GM19324 (cell line): ENCODE results near the gene OSCP1.

Experiments used
- ATAC-seq: cut with Tn5 transposase; IDR thresholded peaks from one replicate; pipeline ENCODE4 v1.9.1; 2021; ENCODE audit warnings: mild to moderate bottlenecking, moderate library complexity; ENCODE audit not compliant: unreplicated experiment, low FRiP score

Gene OSCP1

GRCh38 chr1:36386265-36387140, 63.7 kb downstream of the OSCP1 start:
- peak; percentile 23 for ATAC-seq

DNA sequence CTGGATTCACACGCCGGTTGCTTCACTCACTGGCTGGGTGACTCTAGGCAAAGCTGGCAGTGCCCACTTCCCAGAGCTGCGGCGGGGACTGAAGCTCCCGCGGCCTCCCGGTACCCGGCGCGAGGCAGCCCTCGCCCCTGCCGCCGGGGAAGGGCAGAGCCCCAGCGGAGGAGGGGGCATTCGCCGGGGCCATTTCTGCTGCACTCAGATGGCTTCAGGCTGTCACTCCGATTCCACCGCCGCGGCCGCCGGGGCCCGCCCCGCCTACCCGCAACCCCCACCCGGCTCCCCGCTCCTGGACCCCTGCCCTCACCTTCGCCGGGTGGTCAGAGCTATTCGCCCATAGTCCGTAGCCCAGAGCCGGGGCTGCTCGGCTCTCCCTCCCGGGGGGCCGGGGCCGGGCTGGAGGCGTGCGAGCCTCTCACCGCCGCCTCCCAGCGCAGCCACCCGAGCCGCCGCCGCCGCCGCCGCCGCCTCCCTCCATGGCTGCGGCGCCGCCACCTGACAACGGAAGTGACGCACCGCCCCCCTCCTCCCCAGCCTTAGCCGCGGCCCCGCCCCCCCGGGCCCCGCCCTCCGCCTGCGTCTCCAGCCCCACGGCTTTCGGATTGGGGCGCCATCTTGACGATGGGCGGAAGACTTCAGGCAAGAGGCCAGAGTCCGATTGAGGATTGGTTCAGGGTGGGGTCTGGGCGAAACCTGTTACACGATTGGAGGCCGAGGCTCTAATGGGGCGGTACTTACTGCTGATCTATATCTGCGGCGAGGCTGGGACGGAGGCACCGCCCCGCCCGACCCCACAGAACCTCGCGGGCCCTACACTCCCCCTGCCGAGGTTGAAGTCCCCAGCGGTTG, 64.6 kb downstream of the OSCP1 start, which contains the start of gene STK40:
STK40 (minus strand) TSS at position 515 of the 855 bp plus-strand sequence. CDS start 24,592 bp downstream, outside the sequence.
- peak; percentile 88 for ATAC-seq

GRCh38 chr1:36384542-36385409, 65.5 kb downstream of the OSCP1 start:
- ATAC-seq: peak; percentile 2

DNA sequence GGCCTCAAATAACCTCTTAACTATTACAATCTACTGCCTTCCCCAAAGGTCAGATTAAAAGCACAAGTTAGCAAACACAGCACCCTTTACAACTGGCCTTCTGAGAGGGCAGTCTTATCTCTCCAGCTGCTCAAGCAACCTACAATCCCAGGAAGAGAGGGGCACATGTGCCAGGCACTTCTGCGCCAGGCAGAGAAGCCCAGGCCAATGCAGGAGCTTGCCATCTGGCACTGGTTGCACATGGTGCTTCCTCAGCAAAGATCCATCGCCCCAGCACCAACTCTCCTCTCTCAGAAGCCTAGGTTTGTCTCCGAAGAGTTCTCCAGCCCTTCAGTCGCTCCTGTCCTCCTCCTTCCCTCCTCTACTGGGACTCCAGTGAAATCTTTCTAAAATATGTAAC, 67.0 kb downstream of the OSCP1 start:
- no peak for ATAC-seq

DNA sequence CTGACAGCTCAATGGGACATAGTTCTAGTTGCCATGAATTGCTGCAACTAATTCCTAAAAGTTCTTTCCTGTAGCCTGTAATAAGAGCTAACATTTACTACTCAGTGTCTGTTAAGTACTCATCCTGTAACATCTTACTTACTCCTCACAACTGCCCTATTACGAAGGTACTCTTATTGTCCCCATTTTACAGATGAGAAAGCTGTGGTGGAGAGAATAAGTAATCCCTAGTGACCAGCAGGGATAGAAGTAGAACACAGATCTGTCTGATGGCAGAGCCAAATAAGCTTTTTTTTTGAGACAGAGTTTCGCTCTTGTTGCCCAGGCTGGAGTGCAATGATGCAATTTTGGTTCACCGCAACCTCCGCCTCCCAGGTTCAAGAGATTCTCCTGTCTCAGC, 67.6 kb downstream of the OSCP1 start:
- no peak for ATAC-seq

GRCh38 chr1:36382231-36382630, 68.0 kb downstream of the OSCP1 start:
- ATAC-seq: no peak

DNA sequence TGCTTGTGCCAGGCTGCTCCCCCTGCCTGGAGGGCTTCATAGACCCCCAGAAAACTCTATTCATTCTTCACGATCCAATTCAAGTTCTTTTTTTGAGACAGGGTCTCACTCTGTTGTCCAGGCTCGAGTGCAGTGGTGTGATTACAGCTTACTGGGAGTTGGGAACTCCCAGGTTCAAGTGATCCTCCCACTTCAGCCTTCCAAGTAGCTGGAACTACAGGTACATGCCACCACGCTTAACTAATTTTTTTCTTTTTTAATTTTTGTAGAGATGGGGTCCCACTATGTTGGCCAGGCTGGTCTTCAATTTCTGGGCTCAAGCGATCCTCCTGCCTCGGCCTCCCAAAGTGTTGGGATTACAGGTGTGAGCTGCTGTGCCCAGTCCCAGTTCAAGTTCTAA, 68.8 kb downstream of the OSCP1 start:
- no peak for ATAC-seq

DNA sequence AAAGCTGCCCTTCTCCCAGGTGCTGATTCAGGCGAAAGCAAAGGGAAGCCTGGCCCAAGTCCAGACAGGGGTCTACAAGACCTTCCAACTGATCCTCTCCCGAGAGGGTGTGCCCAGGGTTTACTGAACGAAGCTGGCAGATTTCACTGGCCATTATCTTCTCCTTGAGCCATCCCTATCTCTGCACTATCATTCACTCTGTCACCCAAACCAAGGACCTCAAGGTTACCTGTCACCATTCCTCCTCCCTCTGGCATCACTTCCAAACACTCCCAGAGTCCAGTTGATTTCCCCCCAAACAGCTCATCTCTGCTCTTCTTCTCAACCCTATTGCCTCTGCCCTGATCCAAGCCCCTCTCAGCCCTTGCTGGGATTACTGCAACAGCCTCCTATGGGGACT, 69.5 kb downstream of the OSCP1 start:
- ATAC-seq: no peak

DNA sequence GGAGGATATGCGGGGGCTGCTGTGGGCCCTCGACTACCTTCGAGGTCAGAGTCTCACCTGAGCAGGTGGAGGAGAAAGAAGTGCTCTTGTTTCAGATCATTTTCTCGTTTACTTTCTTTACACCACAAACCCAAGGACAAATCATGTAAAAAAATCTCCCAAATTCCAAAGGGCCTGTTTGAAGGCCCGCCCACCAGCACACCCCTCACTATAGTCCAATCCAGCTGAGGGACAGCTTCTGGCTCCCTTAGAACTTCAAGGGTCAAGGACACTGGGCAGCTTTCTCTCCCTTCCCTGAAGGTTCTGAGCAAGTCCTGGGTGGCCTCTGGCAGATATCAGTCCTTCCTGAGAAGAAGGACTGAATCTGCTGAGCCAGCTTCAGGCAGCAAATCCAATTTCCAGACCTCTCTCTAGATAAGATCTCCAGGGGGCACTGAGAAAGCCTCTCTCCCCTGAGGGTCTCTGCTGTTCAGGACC, 70.1 kb downstream of the OSCP1 start:
- no peak for ATAC-seq

DNA sequence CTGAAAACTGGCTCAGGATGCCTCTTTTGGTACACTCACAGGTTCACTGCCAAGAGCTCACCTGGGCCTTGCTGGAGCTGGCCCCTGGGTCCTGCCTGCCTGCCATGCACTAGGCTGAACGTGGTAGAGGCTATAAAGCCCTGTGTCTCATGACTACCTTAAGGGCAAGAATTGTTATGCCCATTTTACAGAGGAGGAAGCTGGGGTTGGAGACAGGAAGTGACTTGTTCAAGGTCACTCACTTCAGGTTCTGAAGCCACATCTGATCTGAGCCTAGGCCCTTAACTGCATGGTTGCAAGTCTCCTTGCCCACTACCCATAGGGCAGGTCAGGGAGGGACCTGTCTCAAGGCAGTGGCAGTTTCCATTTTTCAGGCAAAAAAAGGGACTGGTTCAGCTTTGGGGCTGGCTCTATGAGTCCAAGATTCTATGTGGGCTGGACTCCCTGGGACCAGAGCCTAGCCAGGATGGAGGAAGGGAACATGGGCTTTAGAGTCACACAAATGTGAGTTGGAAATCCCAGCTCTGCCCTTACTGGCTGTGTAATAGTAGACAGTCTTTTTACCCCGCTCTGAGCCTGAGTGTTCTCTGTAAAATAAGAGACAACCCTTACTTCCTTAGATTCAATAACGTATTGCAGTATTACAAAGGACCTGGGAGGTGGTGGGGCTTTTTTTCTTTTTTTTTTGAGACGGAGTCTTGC, 72.3 kb downstream of the OSCP1 start:
- ATAC-seq: no peak

DNA sequence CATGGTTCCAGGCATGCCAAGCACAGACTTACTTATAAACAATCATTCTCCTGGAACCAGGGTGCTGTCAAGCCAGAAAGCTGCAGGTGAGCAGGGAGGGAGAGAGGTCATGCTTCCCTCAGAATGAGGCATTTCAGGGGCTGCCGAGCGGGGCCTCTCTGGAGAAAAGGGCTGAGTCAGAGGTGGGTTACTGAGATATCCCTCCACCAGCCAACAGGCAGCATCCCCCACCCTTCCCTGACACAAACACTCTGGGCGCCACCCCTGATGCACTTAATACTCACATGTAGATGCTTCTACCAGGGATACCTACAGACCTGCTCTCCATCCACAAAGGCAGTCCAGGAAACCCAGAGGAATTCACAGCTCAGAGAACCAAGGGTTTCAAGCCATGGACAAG, 77.6 kb downstream of the OSCP1 start:
- no peak for ATAC-seq

- no peak for ATAC-seq
Observed at GRCh38 chr1:36369061-36369861, 81.0 kb downstream of the OSCP1 start.
